Measurements from ENCODE around the gene NXPH1.

Gene NXPH1

GRCh38 chr7:8442814-8443304 is 9.4 kb downstream of the NXPH1 start:
- TF ChIP-seq CTCF (IDR thresholded peaks at IDR 0.05; ENCODE audit: low read depth, low read length, missing control alignments): no peak
- no peak for DNase-seq (ENCODE audit: low read depth)
- no peak overlapping the region for H3K4me3 ChIP-seq (ENCODE audit: low read depth, low read length)

- no peak overlapping the region for H3K4me3 ChIP-seq (ENCODE audit: low read depth, low read length)
- DNase-seq (ENCODE audit: low read depth): no peak
- TF ChIP-seq CTCF (IDR thresholded peaks at IDR 0.05; ENCODE audit: low read depth, low read length, missing control alignments): peak; percentile 5
These were observed 10.4 kb downstream of the NXPH1 start for GRCh38 chr7:8443576-8444467.

GRCh38 chr7:8444468-8444769 is 11.0 kb downstream of the NXPH1 start:
- no peak for DNase-seq (ENCODE audit: low read depth)
- H3K4me3 ChIP-seq (ENCODE audit: low read depth, low read length): no peak overlapping the region
- TF ChIP-seq CTCF (IDR thresholded peaks at IDR 0.05; ENCODE audit: low read depth, low read length, missing control alignments): no peak

GRCh38 chr7:8453535-8453934 is 20.1 kb downstream of the NXPH1 start:
- H3K4me3 ChIP-seq (ENCODE audit: low read depth, low read length): no peak overlapping the region
- no peak for DNase-seq (ENCODE audit: low read depth)
- TF ChIP-seq CTCF (IDR thresholded peaks at IDR 0.05; ENCODE audit: low read depth, low read length, missing control alignments): no peak

GRCh38 chr7:8455426-8455825 is 22.0 kb downstream of the NXPH1 start:
- H3K4me3 ChIP-seq (ENCODE audit: low read depth, low read length): no peak overlapping the region
- no peak for DNase-seq (ENCODE audit: low read depth)
- TF ChIP-seq CTCF (IDR thresholded peaks at IDR 0.05; ENCODE audit: low read depth, low read length, missing control alignments): no peak

GRCh38 chr7:8462309-8462708 is 28.9 kb downstream of the NXPH1 start:
- no peak for DNase-seq (ENCODE audit: low read depth)
- TF ChIP-seq CTCF (IDR thresholded peaks at IDR 0.05; ENCODE audit: low read depth, low read length, missing control alignments): no peak
- H3K4me3 ChIP-seq (ENCODE audit: low read depth, low read length): no peak overlapping the region

GRCh38 chr7:8465338-8465737 is 31.9 kb downstream of the NXPH1 start:
- no peak for DNase-seq (ENCODE audit: low read depth)
- no peak overlapping the region for H3K4me3 ChIP-seq (ENCODE audit: low read depth, low read length)
- TF ChIP-seq CTCF (IDR thresholded peaks at IDR 0.05; ENCODE audit: low read depth, low read length, missing control alignments): no peak

All from GM12864 (cell line).